Gastroesophageal sphincter (tissue), 4 donors: ENCODE results near the gene CLASP1. TPM values are rescaled to one million over a fixed set of nuclear protein-coding genes. Genes with fewer than 3 reads are reported as not detected.
"Not testable (repeated sequence)": the region's sequence is repeated elsewhere in the genome, so short reads cannot be mapped to it uniquely, and the experiment has no call there.

Source experiments
- ATAC-seq: fragments of 150-250 bp; one replicate; pipeline ENCODE4 v1.9.1; 2016; ENCODE audit warnings: mild to moderate bottlenecking, moderate library complexity
- H3K27ac ChIP-seq, 4 donors: fragments of 200-600 bp; sonication (generic) in 3 of 4; 1 replicate in 3 of 4; 2 replicates in 1 of 4; pipeline ENCODE4 v1.5.1; 2016 to 2019
- H3K27me3 ChIP-seq: fragments of 200-600 bp; sonication (generic); one replicate; pipeline ENCODE4 v1.5.1; 2019
- H3K36me3 ChIP-seq, 2 donors: fragments of 200-600 bp; sonication (generic); one replicate each; pipeline ENCODE4 v1.5.1; 2019; ENCODE audit warnings: control low read depth in 1 of 2
- H3K4me1 ChIP-seq, 3 donors: fragments of 200-600 bp; sonication (generic); 1 replicate in 2 of 3; 2 replicates in 1 of 3; pipeline ENCODE4 v1.5.1; 2016 to 2019; ENCODE audit warnings: control low read depth in 2 of 3
- H3K4me3 ChIP-seq, 2 donors: fragments of 200-600 bp; sonication (generic); one replicate each; pipeline ENCODE4 v1.5.1; 2019; ENCODE audit warnings: mild to moderate bottlenecking in 1 of 2, moderate library complexity in 1 of 2
- H3K9me3 ChIP-seq, 3 donors: fragments of 200-600 bp; sonication (generic); one replicate each; pipeline ENCODE4 v1.5.1; 2017 to 2019; ENCODE audit warnings: control low read depth in 2 of 3
- EP300 ChIP-seq: sonication (generic); formaldehyde crosslinking; IDR thresholded peaks from one replicate; pipeline ENCODE4 v1.6.1; 2017; ENCODE audit warnings: antibody characterized with exemption, mild to moderate bottlenecking
- POLR2A ChIP-seq, 2 donors: fragments of 450-650 bp; IDR thresholded peaks; one replicate each; pipeline ENCODE4 v1.6.1; 2017; ENCODE audit warnings: antibody characterized with exemption in 2 of 2, mild to moderate bottlenecking in 2 of 2, moderate library complexity in 1 of 2
- POLR2AphosphoS5 ChIP-seq: sonication (generic); formaldehyde crosslinking; IDR thresholded peaks from one replicate; pipeline ENCODE4 v1.6.1; 2017; ENCODE audit warnings: antibody characterized with exemption
- WGBS, 2 donors: methylation state at CpG; one replicate each; pipeline ENCODE4 v1.1.5; 2018; ENCODE audit warnings: low coverage in 1 of 2; 5-methylcytosine and 5-hydroxymethylcytosine counted together
- total RNA-seq, 4 donors: library from RNA; depleted of rRNA; stranded (reverse); fragments of >200 nt; gene quantifications; one replicate each; pipeline ENCODE4 v1.1.0, GENCODE V29; 2016
- TF ChIP-seq, protein P1 (sequence below), 4 experiments: fragments of 200-600 bp in 2 of 4; fragments of 450-650 bp in 2 of 4; sonication (generic) in 1 of 4; IDR thresholded peaks; one replicate each; pipeline ENCODE4 v1.5.1; 2017 to 2019; ENCODE audit warnings: antibody characterized with exemption in 4 of 4, mild to moderate bottlenecking in 2 of 4, moderate library complexity in 2 of 4

The CLASP1 gene
- total RNA-seq, 4 donors from 2014 or later = 72.0 to 108 (median 84.7) TPM

DNA sequence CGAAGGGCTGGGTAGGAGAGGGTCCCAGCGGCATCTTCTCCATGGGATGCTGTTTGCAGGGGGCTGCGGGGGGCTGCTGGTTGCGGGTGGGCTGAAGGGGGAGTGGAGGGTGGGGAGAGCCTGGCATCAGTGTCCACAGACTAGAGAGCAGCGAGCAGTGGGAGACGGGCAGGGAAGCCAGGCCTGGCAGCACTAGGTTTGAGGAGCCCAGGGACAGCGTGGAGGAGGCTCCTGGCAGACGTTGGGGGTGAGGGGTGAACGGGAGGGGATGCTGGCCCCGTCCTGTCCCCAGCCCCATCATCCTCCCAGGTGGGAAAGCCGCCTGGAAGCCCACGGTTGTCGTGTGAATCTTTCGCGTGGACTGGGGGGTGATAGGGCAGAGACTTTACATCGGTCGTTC lies 316.0 kb downstream of the CLASP1 start:
- TF ChIP-seq POLR2A (IDR thresholded peaks at IDR 0.05) (no peak), POLR2AphosphoS5 (no peak), EP300 (no peak)
- TF ChIP-seq, protein P1, sequence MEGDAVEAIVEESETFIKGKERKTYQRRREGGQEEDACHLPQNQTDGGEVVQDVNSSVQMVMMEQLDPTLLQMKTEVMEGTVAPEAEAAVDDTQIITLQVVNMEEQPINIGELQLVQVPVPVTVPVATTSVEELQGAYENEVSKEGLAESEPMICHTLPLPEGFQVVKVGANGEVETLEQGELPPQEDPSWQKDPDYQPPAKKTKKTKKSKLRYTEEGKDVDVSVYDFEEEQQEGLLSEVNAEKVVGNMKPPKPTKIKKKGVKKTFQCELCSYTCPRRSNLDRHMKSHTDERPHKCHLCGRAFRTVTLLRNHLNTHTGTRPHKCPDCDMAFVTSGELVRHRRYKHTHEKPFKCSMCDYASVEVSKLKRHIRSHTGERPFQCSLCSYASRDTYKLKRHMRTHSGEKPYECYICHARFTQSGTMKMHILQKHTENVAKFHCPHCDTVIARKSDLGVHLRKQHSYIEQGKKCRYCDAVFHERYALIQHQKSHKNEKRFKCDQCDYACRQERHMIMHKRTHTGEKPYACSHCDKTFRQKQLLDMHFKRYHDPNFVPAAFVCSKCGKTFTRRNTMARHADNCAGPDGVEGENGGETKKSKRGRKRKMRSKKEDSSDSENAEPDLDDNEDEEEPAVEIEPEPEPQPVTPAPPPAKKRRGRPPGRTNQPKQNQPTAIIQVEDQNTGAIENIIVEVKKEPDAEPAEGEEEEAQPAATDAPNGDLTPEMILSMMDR (IDR thresholded peaks at IDR 0.05) = no peak
- Histone ChIP-seq H3K36me3 (peaks cover 0 to 6% of the 10 kb centered on the region in 2 donors), H3K9me3 (no peaks in the 10 kb centered on the region), H3K27ac (no peak overlapping the region), H3K4me3 (no peak overlapping the region), H3K27me3 (peaks cover 12% of the 10 kb centered on the region), H3K4me1 (no peaks in the 10 kb centered on the region)
- ATAC-seq = no peak
- WGBS, 2 donors = 78 to 91% methylated on average over 5 to 10 of the region's 17 CpGs

DNA sequence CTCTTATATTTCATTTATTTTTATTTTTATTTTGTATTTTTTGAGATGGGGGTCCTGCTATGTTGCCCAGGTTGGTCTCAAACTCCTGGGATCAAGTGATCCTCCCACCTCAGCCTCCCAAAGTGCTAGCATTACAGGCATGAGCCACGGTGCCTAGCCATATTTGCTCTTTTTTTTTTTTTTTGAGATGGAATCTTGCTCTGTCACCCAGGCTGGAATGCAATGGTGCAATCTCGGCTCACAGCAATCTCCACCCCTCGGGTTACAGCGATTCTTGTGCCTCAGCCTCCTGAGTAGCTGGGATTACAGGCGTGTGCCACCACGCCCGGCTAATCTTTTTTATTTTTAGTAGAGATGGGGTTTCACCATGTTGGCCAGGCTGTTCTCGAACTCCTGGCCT lies 317.9 kb downstream of the CLASP1 start:
- not testable (repeated sequence) for H3K36me3 ChIP-seq, H3K4me1 ChIP-seq, H3K9me3 ChIP-seq, ATAC-seq, H3K4me3 ChIP-seq, H3K27ac ChIP-seq
- 94 to 100% methylated on average over 6 to 8 of the region's 8 CpGs for WGBS, 2 donors
- peaks cover 12% of the 10 kb centered on the region for H3K27me3 ChIP-seq

DNA sequence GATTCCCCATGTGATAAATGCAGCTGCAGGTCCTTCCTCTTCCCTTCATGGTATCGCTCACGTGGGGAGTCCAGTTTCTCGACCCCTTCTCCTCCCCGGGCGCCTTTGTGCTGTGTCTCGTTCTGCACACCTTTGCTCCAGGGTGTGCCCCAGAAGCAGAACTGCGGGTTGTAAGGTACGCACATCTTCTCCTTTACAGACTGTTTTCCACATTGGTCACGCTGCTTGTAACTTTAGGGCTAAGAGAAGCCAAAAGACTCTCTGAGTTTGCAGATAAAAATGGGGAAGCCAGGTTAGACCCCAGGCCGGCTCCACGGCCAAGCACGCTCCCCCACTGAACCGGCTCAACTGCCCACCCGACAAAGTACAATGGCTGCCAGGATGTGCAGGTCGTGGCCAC lies 318.3 kb downstream of the CLASP1 start:
- no peak for ATAC-seq
- Histone ChIP-seq H3K4me3 (no peak overlapping the region), H3K27me3 (peaks cover 12% of the 10 kb centered on the region), H3K4me1 (no peaks in the 10 kb centered on the region), H3K27ac (no peak overlapping the region), H3K36me3 (no peaks in the 10 kb centered on the region), H3K9me3 (no peaks in the 10 kb centered on the region)
- TF ChIP-seq, protein P1 (IDR thresholded peaks at IDR 0.05) = no peak
- 89 to 95% methylated on average over 3 to 14 of the region's 15 CpGs for WGBS, 2 donors

DNA sequence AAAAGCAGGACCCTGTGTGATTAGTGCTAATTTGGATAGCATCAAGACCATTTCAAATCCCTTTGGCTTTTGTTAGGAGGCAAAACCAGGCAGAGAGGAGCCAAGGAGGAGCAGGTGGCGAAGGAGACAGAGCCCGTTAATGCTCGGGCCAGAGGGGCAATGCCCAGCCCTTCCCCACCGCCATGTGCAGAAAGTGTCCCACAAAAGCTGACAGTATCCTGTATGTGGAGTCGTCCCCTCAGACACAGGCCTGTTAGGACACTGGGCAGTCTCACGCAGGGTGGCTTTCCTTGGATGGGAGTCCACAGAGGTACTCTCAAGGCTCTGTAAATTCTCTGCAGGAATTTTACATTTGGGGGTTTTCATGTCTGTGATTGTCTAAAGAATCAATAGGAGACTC lies 319.5 kb downstream of the CLASP1 start:
- WGBS, 2 donors = 92% methylated on average over 2 of the region's 6 CpGs; no CpG with 5 or more reads in 1 of the 2 donors
- Histone ChIP-seq H3K27me3 (peaks cover 12% of the 10 kb centered on the region), H3K27ac (no peak overlapping the region), H3K36me3 (no peaks in the 10 kb centered on the region), H3K4me3 (no peak overlapping the region), H3K9me3 (no peaks in the 10 kb centered on the region), H3K4me1 (no peaks in the 10 kb centered on the region)
- no peak for TF ChIP-seq POLR2AphosphoS5
- no peak for TF ChIP-seq POLR2A (IDR thresholded peaks at IDR 0.05)
- TF ChIP-seq EP300 = no peak
- TF ChIP-seq, protein P1 (IDR thresholded peaks at IDR 0.05) = no peak
- no peak for ATAC-seq

DNA sequence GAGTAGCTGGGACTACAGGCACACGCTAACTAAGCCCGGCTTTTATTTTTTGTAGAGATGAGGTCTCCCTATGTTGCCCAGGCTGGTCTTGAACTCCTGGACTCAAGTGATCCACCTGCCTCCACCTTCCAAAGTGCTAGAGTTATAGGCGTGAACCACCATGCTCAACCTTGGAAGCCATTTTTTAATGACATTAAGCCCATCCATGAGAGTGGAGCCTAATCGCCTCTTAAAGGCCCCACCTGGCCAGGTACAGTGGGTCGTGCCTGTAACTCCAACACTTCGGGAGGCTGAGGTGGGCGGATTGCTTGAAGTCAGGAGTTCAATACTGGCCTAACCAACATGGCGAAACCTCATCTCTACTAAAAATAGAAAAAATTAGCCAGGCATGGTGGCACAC lies 322.6 kb downstream of the CLASP1 start:
- peaks cover 17% of the 10 kb centered on the region for H3K27me3 ChIP-seq
- WGBS, 2 donors = 100% methylated on average over 5 of the region's 8 CpGs; no CpG with 5 or more reads in 1 of the 2 donors
- ATAC-seq = no peak
- H3K27ac ChIP-seq = no peak overlapping the region
- no peaks in the 10 kb centered on the region for H3K9me3 ChIP-seq
- TF ChIP-seq EP300 = no peak
- TF ChIP-seq POLR2A (IDR thresholded peaks at IDR 0.05) = no peak
- no peak for TF ChIP-seq POLR2AphosphoS5
- TF ChIP-seq, protein P1 (IDR thresholded peaks at IDR 0.05) = no peak
- H3K36me3 ChIP-seq = no peaks in the 10 kb centered on the region
- H3K4me1 ChIP-seq = no peaks in the 10 kb centered on the region
- H3K4me3 ChIP-seq = no peak overlapping the region

DNA sequence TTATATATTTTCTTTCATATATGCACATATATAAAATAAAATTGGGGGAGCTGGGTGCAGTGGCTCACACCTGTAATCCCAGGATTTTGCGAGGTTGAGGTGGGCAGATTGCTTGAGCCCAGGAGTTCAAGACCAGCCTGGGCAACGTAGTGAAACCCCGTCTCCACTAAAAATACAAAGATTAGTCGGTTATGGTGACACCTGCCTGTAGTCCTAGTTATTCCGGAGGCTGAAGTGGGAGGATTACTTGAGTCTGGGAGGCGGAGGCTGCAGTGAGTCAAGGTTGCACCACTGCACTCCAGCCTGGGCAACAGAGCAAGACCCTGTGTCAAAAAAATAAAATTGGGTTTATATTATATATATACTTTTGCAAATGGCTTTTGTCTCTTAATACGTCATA lies 324.7 kb downstream of the CLASP1 start:
- no peaks in the 10 kb centered on the region for H3K36me3 ChIP-seq
- ATAC-seq = no peak
- TF ChIP-seq EP300 (no peak), POLR2AphosphoS5 (no peak), POLR2A (IDR thresholded peaks at IDR 0.05) (no peak)
- TF ChIP-seq, protein P1 (IDR thresholded peaks at IDR 0.05) = no peak
- peaks cover 18% of the 10 kb centered on the region for H3K27me3 ChIP-seq
- no peak overlapping the region for H3K27ac ChIP-seq
- no peak overlapping the region for H3K4me3 ChIP-seq
- WGBS, 2 donors = 91 to 97% methylated on average over 6 to 7 of the region's 7 CpGs
- H3K9me3 ChIP-seq = no peaks in the 10 kb centered on the region
- no peaks in the 10 kb centered on the region for H3K4me1 ChIP-seq
